Esophagus squamous epithelium (tissue), 4 donors: ENCODE measurements around the gene ATP6V0C.

ENCODE experiments used
- POLR2A ChIP-seq, 4 donors: fragments of 450-650 bp; IDR thresholded peaks; one replicate each; pipeline ENCODE4 v1.6.1; 2017; ENCODE audit warnings: antibody characterized with exemption in 4 of 4, mild to moderate bottlenecking in 4 of 4, moderate library complexity in 3 of 4
- TF ChIP-seq, protein P1 (sequence below), 6 experiments: fragments of 450-650 bp in 4 of 6; fragments of 200-600 bp in 2 of 6; sonication (generic) in 2 of 6; IDR thresholded peaks; one replicate each; pipeline ENCODE4 v1.5.1; 2016 to 2019; ENCODE audit warnings: antibody characterized with exemption in 6 of 6, mild to moderate bottlenecking in 4 of 6, moderate library complexity in 4 of 6

DNA sequence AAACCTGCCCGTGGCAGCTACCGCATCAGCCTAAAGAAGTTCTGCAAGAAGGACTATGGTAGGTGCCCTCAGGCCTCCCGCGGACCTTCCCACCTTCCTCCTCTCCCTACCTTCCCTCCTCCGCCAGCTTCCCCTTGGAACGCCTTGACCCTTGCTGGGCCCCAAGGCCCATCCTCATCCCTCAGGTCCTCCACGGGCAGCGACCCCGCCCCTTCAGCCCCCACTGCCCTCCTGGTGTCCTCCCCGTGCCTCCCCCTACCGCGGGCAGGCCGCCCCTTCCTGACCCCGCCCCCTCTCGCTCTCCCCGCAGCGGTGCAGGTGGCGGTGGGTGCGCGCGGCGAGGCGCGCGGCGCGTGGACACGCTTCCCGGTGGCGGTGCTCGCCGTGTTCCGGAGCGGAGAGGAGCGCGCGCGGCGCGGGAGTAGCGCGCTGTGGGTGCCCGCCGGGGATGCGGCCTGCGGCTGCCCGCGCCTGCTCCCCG is 40.3 kb upstream of the ATP6V0C start:
- TF ChIP-seq POLR2A (IDR thresholded peaks at IDR 0.05): no peak
- TF ChIP-seq, protein P1, sequence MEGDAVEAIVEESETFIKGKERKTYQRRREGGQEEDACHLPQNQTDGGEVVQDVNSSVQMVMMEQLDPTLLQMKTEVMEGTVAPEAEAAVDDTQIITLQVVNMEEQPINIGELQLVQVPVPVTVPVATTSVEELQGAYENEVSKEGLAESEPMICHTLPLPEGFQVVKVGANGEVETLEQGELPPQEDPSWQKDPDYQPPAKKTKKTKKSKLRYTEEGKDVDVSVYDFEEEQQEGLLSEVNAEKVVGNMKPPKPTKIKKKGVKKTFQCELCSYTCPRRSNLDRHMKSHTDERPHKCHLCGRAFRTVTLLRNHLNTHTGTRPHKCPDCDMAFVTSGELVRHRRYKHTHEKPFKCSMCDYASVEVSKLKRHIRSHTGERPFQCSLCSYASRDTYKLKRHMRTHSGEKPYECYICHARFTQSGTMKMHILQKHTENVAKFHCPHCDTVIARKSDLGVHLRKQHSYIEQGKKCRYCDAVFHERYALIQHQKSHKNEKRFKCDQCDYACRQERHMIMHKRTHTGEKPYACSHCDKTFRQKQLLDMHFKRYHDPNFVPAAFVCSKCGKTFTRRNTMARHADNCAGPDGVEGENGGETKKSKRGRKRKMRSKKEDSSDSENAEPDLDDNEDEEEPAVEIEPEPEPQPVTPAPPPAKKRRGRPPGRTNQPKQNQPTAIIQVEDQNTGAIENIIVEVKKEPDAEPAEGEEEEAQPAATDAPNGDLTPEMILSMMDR (IDR thresholded peaks at IDR 0.05): no peak
